ENCODE data around the gene SNX8. TPM values are rescaled to one million over a fixed set of nuclear protein-coding genes. Genes with fewer than 3 reads are reported as not detected.

The SNX8 gene
- total and polyA plus RNA-seq, 2 of the 8 experiments (the other 6 are each of a cell fraction or from before 2014, with no cell fraction given), result 46.2 to 70.8 TPM

GRCh38 chr7:2255145-2256139 is 58.8 kb downstream of the SNX8 start (continued):
- TF ChIP-seq CHD7 (IDR thresholded peaks at IDR 0.05; ENCODE audit: insufficient replicate concordance, low read length) (no peak), EP300 (IDR thresholded peaks at IDR 0.05; ENCODE audit: borderline replicate concordance in 1 of 2, low read depth in 2 of 2, low read length in 2 of 2) (no peak), TBP (IDR thresholded peaks at IDR 0.05; ENCODE audit: low read depth, low read length) (no peak), CHD2 (IDR thresholded peaks at IDR 0.05; ENCODE audit: low read length) (no peak), EZH2 (IDR thresholded peaks at IDR 0.05; ENCODE audit: low read depth, low read length, severe bottlenecking) (no peak), SP2 (IDR thresholded peaks at IDR 0.05; ENCODE audit: low read length) (no peak), CEBPB (IDR thresholded peaks at IDR 0.05; ENCODE audit: low read depth, low read length) (no peak), E2F6 (IDR thresholded peaks at IDR 0.05) (no peak)
